Liver (tissue), 3 donors: Measurements from ENCODE around the gene MED16.

Experiments used
- ATF3 ChIP-seq: IDR thresholded peaks from 2 replicates; pipeline ENCODE4 v1.6.1; 2016; ENCODE audit warnings: antibody characterized with exemption
- CTCF ChIP-seq: fragments of 150-350 bp; IDR thresholded peaks from 2 replicates; pipeline ENCODE4 v1.5.1; 2017; ENCODE audit warnings: improper control_type of control experiment, low read depth, low read length; ENCODE audit not compliant: missing input control
- EGR1 ChIP-seq, 2 donors: IDR thresholded peaks; 2 replicates each; pipeline ENCODE4 v1.6.1; 2016 to 2018; ENCODE audit warnings: antibody characterized with exemption in 2 of 2, low read depth in 2 of 2
- FOXA1 ChIP-seq: IDR thresholded peaks from 2 replicates; pipeline ENCODE4 v1.6.1; 2016; ENCODE audit warnings: antibody characterized with exemption
- HNF4A ChIP-seq, 2 donors: conservative IDR thresholded peaks; 2 replicates each; pipeline ENCODE4 v1.6.1; 2016; ENCODE audit warnings: antibody characterized with exemption in 2 of 2, mild to moderate bottlenecking in 2 of 2
- HNF4G ChIP-seq: IDR thresholded peaks from 2 replicates; pipeline ENCODE4 v1.6.1; 2016; ENCODE audit warnings: antibody characterized with exemption
- MAX ChIP-seq: IDR thresholded peaks from 2 replicates; pipeline ENCODE4 v1.6.1; 2016; ENCODE audit warnings: antibody characterized with exemption
- RAD21 ChIP-seq, 2 donors: IDR thresholded peaks; 2 replicates each; pipeline ENCODE4 v1.6.1; 2016; ENCODE audit warnings: antibody characterized with exemption in 2 of 2, mild to moderate bottlenecking in 2 of 2
- REST ChIP-seq: IDR thresholded peaks from 2 replicates; pipeline ENCODE4 v1.6.1; 2016; ENCODE audit warnings: antibody characterized with exemption, mild to moderate bottlenecking
- SP1 ChIP-seq: IDR thresholded peaks from 2 replicates; pipeline ENCODE4 v1.6.1; 2018; ENCODE audit warnings: antibody characterized with exemption, mild to moderate bottlenecking
- TAF1 ChIP-seq: conservative IDR thresholded peaks from 2 replicates; pipeline ENCODE4 v1.6.1; 2016; ENCODE audit warnings: antibody characterized with exemption, mild to moderate bottlenecking
- YY1 ChIP-seq: IDR thresholded peaks from 2 replicates; pipeline ENCODE4 v1.6.1; 2016; ENCODE audit warnings: antibody characterized with exemption, mild to moderate bottlenecking
- ZBTB33 ChIP-seq: IDR thresholded peaks from 2 replicates; pipeline ENCODE4 v1.6.1; 2016; ENCODE audit warnings: antibody characterized with exemption
- donor health status: healthy.
- donor health status: healthy.

- TF ChIP-seq CTCF (no peak), ZBTB33 (no peak), TAF1 (no peak), SP1 (no peak), MAX (no peak), EGR1 (IDR thresholded peaks at IDR 0.05; ENCODE audit: low read depth in 2 of 2) (no peak), FOXA1 (no peak), RAD21 (IDR thresholded peaks at IDR 0.05) (no peak), YY1 (no peak), ATF3 (no peak), HNF4A (conservative IDR thresholded peaks at IDR 0.05) (no peak), REST (no peak), HNF4G (no peak)
Measured at GRCh38 chr19:840519-841206, 52.3 kb downstream of the MED16 start, which contains the start of gene PRTN3.
